ENCODE data around the gene SDK1.

The SDK1 gene

DNA sequence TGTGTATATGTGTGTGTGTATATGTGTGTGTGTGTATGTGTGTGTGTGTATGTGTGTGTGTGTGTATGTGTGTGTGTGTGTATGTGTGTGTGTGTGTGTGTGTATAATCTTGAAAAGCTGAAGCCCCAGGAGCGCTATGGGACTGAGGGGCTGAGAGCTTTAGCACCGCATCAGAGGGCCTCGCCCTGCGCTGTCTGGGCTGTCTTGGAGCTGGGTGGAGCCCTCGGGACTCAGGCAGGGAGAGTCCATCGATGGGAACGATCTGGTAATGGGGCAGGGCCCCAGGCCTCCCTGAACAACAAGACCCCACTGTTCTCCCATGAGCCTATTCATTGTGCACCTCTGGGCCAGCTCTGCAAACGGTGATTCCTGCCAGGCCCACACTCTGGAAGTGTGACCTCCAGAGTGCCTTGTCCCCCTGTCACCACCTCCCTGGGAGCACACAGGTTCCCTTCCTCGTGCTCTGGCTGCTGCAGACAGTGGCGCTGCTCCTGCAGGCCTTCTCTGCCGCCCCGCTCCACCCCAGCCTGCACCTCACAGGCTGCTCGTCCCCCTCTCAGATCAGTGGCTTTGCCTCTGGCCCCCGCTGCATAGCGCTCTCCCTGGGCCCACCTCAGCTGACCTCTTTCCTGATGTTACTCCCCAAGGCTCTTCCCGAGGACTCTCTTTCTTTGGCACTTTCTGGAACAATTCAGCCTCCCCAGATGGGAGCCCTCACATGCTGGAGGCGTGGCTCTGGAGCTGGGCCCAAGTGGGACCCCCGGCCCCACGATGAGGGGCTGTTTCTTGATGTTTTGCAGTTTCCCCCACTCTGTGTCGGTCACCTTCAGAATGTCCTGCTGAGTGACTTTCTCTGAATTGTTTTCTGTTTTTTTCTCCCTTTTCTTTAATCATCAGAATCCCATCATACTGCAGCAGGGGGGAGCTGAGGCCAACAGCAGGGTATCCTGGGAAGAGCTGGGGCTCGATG lies 838.9 kb downstream of the SDK1 start:
- DNase-seq (ENCODE audit: low read depth), result no peak
- no peak for TF ChIP-seq CTCF (IDR thresholded peaks at IDR 0.05; ENCODE audit: insufficient read depth, low read depth, low read length, missing control alignments)
- H3K4me3 ChIP-seq (ENCODE audit: low read depth, low read length), result no peak overlapping the region

- no peak overlapping the region for H3K4me3 ChIP-seq (ENCODE audit: low read depth, low read length)
- TF ChIP-seq CTCF (IDR thresholded peaks at IDR 0.05; ENCODE audit: insufficient read depth, low read depth, low read length, missing control alignments), result no peak
- DNase-seq (ENCODE audit: low read depth), result no peak
These were observed 839.9 kb downstream of the SDK1 start for GRCh38 chr7:4140933-4141332.

DNA sequence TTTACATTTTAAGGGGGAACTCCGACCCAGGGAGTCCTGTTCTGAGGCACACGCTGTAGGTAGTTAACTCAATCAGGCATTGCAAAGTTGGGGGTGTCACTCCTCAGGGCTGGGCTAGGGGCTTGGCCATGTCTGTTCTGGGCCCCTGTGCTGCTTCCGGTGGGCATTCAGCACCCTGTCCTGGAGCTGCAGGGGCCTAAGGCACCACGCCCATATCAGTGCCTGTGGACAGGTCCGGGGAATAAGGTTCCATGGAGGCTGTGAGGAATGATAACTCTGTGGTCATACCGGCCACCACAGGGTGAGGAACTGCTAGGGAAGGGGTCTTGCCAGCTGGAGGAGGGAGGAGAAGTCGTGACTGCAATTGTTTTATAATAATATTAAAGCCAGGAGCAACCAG lies 842.0 kb downstream of the SDK1 start:
- no peak for DNase-seq (ENCODE audit: low read depth)
- TF ChIP-seq CTCF (IDR thresholded peaks at IDR 0.05; ENCODE audit: insufficient read depth, low read depth, low read length, missing control alignments), result no peak
- H3K4me3 ChIP-seq (ENCODE audit: low read depth, low read length), result no peak overlapping the region

- H3K4me3 ChIP-seq (ENCODE audit: low read depth, low read length), result no peak overlapping the region
- no peak for TF ChIP-seq CTCF (IDR thresholded peaks at IDR 0.05; ENCODE audit: insufficient read depth, low read depth, low read length, missing control alignments)
These were observed 842.6 kb downstream of the SDK1 start for GRCh38 chr7:4143511-4144171.

GRCh38 chr7:4144172-4144701 lies 843.2 kb downstream of the SDK1 start:
- no peak for DNase-seq (ENCODE audit: low read depth)
- no peak for TF ChIP-seq CTCF (IDR thresholded peaks at IDR 0.05; ENCODE audit: insufficient read depth, low read depth, low read length, missing control alignments)
- no peak overlapping the region for H3K4me3 ChIP-seq (ENCODE audit: low read depth, low read length)

More at GRCh38 chr7:4143511-4144171, 842.6 kb downstream of the SDK1 start:
- DNase-seq (ENCODE audit: low read depth), result no peak

GRCh38 chr7:4144811-4145510 lies 843.9 kb downstream of the SDK1 start:
- no peak overlapping the region for H3K4me3 ChIP-seq (ENCODE audit: low read depth, low read length)
- TF ChIP-seq CTCF (IDR thresholded peaks at IDR 0.05; ENCODE audit: insufficient read depth, low read depth, low read length, missing control alignments), result no peak
- DNase-seq (ENCODE audit: low read depth), result no peak
